ENCODE data around the gene ACAN.

GRCh38 chr15:88821993-88822392 lies 18.8 kb downstream of the ACAN start:
- TF ChIP-seq CTCF (IDR thresholded peaks at IDR 0.05; ENCODE audit: extremely low read depth in 1 of 2, insufficient read depth in 1 of 2, low read depth in 1 of 2, low read length in 2 of 2) (no peak), POLR2A (IDR thresholded peaks at IDR 0.05; ENCODE audit: low read depth, low read length) (no peak), FOS (IDR thresholded peaks at IDR 0.05; ENCODE audit: borderline replicate concordance, insufficient read depth, low read length) (no peak), EZH2 (IDR thresholded peaks at IDR 0.05; ENCODE audit: borderline replicate concordance, low read depth, low read length, severe bottlenecking) (no peak), POLR2AphosphoS5 (IDR thresholded peaks at IDR 0.05; ENCODE audit: insufficient read depth, low read depth, low read length) (no peak), MYC (IDR thresholded peaks at IDR 0.05; ENCODE audit: low read depth, low read length) (no peak)
- TF ChIP-seq, protein P1, sequence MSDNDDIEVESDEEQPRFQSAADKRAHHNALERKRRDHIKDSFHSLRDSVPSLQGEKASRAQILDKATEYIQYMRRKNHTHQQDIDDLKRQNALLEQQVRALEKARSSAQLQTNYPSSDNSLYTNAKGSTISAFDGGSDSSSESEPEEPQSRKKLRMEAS (IDR thresholded peaks at IDR 0.05; ENCODE audit: insufficient read depth, insufficient read length): no peak
